Measurements from ENCODE around the gene POLR3H. TPM values are rescaled to one million over a fixed set of nuclear protein-coding genes. Genes with fewer than 3 reads are reported as not detected.

Gene POLR3H
- total RNA-seq, 8 experiments from 2014 or later: 11.6 to 43.1 (median 22.4) TPM

GRCh38 chr22:41479671-41480396 lies 64.4 kb downstream of the POLR3H start:
- H3K4me3 ChIP-seq: no peak overlapping the region
- peak; percentile 31 to 89 (median 78) for ATAC-seq (replicated peaks in 6 of 8)
- H3K4me1 ChIP-seq (replicated peaks in 1 of 2): peaks cover 12 to 21% of the 10 kb centered on the region in 2 donors
- WGBS, 10 experiments: 25 to 100% (median 38%) methylated on average over 1 to 5 of the region's 6 CpGs; no CpG with 5 or more reads in 4 of the 10 experiments
- H3K27ac ChIP-seq: peak overlapping the region; percentile 73 to 77
- in situ Hi-C loops (cut with MboI; ENCODE audit: low pct_unique_long_range_greater_than_20kb in 2 of 9, low sequenced_read_pairs in 9 of 9, unreplicated experiment in 9 of 9): no loop called here

GRCh38 chr22:41478891-41479521 lies 65.3 kb downstream of the POLR3H start:
- Histone ChIP-seq H3K27ac (peak overlapping the region; percentile 73 to 77), H3K4me3 (no peak overlapping the region), H3K4me1 (replicated peaks in 1 of 2) (peaks cover 12 to 21% of the 10 kb centered on the region in 2 donors)
- 48 to 100% (median 67%) methylated on average over 1 to 4 of the region's 7 CpGs; no CpG with 5 or more reads in 6 of the 10 experiments for WGBS, 10 experiments
- in situ Hi-C loops (cut with MboI; ENCODE audit: low pct_unique_long_range_greater_than_20kb in 2 of 9, low sequenced_read_pairs in 9 of 9, unreplicated experiment in 9 of 9): no loop called here
- ATAC-seq (replicated peaks in 6 of 8): peak in 5 of 8 experiments; percentile 23 to 59 (median 51)

DNA sequence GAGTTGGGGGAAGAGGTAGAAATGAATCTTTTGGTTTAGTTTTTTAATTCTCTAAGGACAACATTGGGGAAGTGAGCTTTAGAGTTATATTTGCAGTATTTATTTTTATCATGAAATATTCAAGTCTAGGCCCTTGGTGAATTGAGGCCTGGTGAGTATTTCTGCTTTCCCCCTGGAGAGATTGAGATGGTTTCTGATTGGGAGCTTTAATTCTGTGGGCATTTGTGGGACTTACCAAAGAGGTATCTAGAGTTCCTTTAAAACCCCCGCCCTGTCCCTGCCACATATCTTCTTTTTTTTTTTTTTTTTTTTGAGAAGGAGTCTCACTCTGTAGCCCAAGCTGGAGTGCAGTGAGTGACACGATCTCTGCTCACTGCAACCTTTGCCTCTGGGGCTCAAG lies 65.8 kb downstream of the POLR3H start:
- in situ Hi-C loops (cut with MboI; ENCODE audit: low pct_unique_long_range_greater_than_20kb in 2 of 9, low sequenced_read_pairs in 9 of 9, unreplicated experiment in 9 of 9): no loop called here
- Histone ChIP-seq H3K4me1 (replicated peaks in 1 of 2) (peaks cover 12 to 21% of the 10 kb centered on the region in 2 donors), H3K4me3 (no peak overlapping the region), H3K27ac (peak overlapping the region in 1 of 2 donors; percentile 73)
- whole genome bisulfite sequencing, 10 experiments: 71 to 100% (median 93%) methylated on average over 1 to 2 of the region's 2 CpGs; no CpG with 5 or more reads in 3 of the 10 experiments
- no peak for ATAC-seq (replicated peaks in 6 of 8)

Other genes starting within 250 kb of the POLR3H start
- 10 to 100 TPM; 28.9 to 83.0 (median 42.2) TPM for gene ZC3H7B, start 242.9 kb downstream of the POLR3H start, total RNA-seq
- gene TEF, start 162.5 kb downstream of the POLR3H start, total RNA-seq: 1 to 10 TPM; 3.1 to 6.6 (median 4.9) TPM
- 10 to 100 TPM in 7 of 8 experiments, 1 to 10 TPM in 1; 9.7 to 38.3 (median 22.3) TPM for gene TOB2, start 97.7 kb downstream of the POLR3H start, total RNA-seq
- gene PHF5A, start 75.8 kb downstream of the POLR3H start, total RNA-seq: 10 to 100 TPM; 44.1 to 84.5 (median 57.5) TPM
- 100 to 1,000 TPM in 3 of 8 experiments, 10 to 100 TPM in 5; 59.9 to 182 (median 83.6) TPM for gene ACO2, start 75.4 kb downstream of the POLR3H start, total RNA-seq
- gene CSDC2, start 16.5 kb upstream of the POLR3H start, total RNA-seq: 10 to 100 TPM in 1 of 8 experiments, 1 to 10 TPM in 6, under 1 TPM in 1; 0.10 to 18.5 (median 5.6) TPM
- gene PMM1, start 45.4 kb upstream of the POLR3H start, total RNA-seq: 10 to 100 TPM; 18.5 to 43.0 (median 26.4) TPM
- gene DESI1, start 76.6 kb upstream of the POLR3H start, total RNA-seq: 10 to 100 TPM; 25.7 to 60.9 (median 34.1) TPM
- gene XRCC6, start 76.8 kb upstream of the POLR3H start, total RNA-seq: 100 to 1,000 TPM; 205 to 384 (median 275) TPM
- gene SNU13, start 144.4 kb upstream of the POLR3H start, total RNA-seq: 100 to 1,000 TPM; 119 to 227 (median 162) TPM
- gene MEI1, start 155.0 kb upstream of the POLR3H start, total RNA-seq: 1 to 10 TPM in 5 of 8 experiments, under 1 TPM in 2, not detected in 1; 0.11 to 3.5 (median 2.1) TPM

All from motor neuron (in vitro differentiated cells).